B cell (primary cell): ENCODE data around the gene CATSPERB. TPM values are rescaled to one million over a fixed set of nuclear protein-coding genes. Genes with fewer than 3 reads are reported as not detected.

Experiments
- ATAC-seq: fragments of 200-7000 bp; cut with Tn5 transposase; one replicate; pipeline ENCODE4 v1.10.0; 2021; ENCODE audit warnings: low read depth, mild to moderate bottlenecking, moderate number of reproducible peaks, moderate library complexity
- CTCF ChIA-PET: fragments of 350-600 bp; sonication (Branson Sonifier 250); formaldehyde crosslinking; loops from one replicate; lab custom pipeline; 2021; ENCODE audit warnings: antibody characterized with exemption, inconsistent platforms; lab: Charles Lee
- POLR2A ChIA-PET: fragments of 350-600 bp; sonication (Branson Sonifier 250); formaldehyde crosslinking; loops from one replicate; lab custom pipeline; 2021; ENCODE audit warnings: antibody characterized with exemption; lab: Charles Lee
- DNase-seq: peaks from one replicate; pipeline ENCODE4 v3.0.0; 2013
- H2AFZ ChIP-seq: 2 replicates; pipeline ENCODE4 v1.6.1; 2012; ENCODE audit warnings: mild to moderate bottlenecking, low read depth, low read length; ENCODE audit not compliant: insufficient read depth, poor library complexity, severe bottlenecking
- H3K27ac ChIP-seq, 2 donors: 1 replicate in 1 of 2; 2 replicates in 1 of 2; pipeline ENCODE4 v1.5.1; 2012 to 2013; ENCODE audit warnings: low read length in 2 of 2, mild to moderate bottlenecking in 2 of 2, moderate library complexity in 1 of 2
- H3K27me3 ChIP-seq, 4 experiments: fragments of 200-600 bp in 1 of 4; sonication (generic) in 1 of 4; replicated peaks in 1 of 4; 1 replicate in 2 of 4; 2 replicates in 2 of 4; pipeline versions ENCODE4 v1.6.1 to v1.7.0; 2013 to 2016; ENCODE audit warnings: low read length in 3 of 4, mild to moderate bottlenecking in 2 of 4, mixed read lengths in 1 of 4, moderate library complexity in 1 of 4; ENCODE audit not compliant: insufficient read depth in 4 of 4, control insufficient read depth in 3 of 4; ENCODE audit errors: control extremely low read depth in 1 of 4
- H3K36me3 ChIP-seq, 2 experiments: replicated peaks in 1 of 2; 1 replicate in 1 of 2; 2 replicates in 1 of 2; pipeline versions ENCODE4 v1.6.1 to v1.7.1; 2013; ENCODE audit warnings: low read length in 1 of 2; ENCODE audit not compliant: insufficient read depth in 2 of 2, control insufficient read depth in 1 of 2; ENCODE audit errors: control extremely low read depth in 1 of 2, extremely low read depth in 1 of 2
- H3K4me1 ChIP-seq, 2 donors: fragments of 200-600 bp in 1 of 2; sonication (generic) in 1 of 2; 1 replicate in 1 of 2; 2 replicates in 1 of 2; pipeline versions ENCODE4 v1.5.1 to v1.6.1; 2013 to 2017; ENCODE audit warnings: low read length in 2 of 2; ENCODE audit not compliant: control insufficient read depth in 2 of 2, insufficient read depth in 2 of 2
- H3K4me2 ChIP-seq: replicated peaks from 2 replicates; pipeline ENCODE3; 2012; ENCODE audit warnings: mild to moderate bottlenecking, low read depth, low read length; ENCODE audit not compliant: poor library complexity, severe bottlenecking
- H3K4me3 ChIP-seq, 5 experiments: fragments of 200-600 bp in 1 of 5; sonication (generic) in 1 of 5; 1 replicate in 3 of 5; 2 replicates in 2 of 5; pipeline versions ENCODE4 v1.5.1 to v1.7.0; 2011 to 2016; ENCODE audit warnings: low read length in 4 of 5, mild to moderate bottlenecking in 4 of 5, low read depth in 2 of 5, control low read depth in 1 of 5, moderate library complexity in 1 of 5; ENCODE audit not compliant: insufficient read depth in 1 of 5; ENCODE audit errors: control extremely low read depth in 1 of 5, extremely low read depth in 1 of 5
- H3K79me2 ChIP-seq: fragments of 200-600 bp; sonication (generic); one replicate; pipeline ENCODE4 v1.6.0; 2016; ENCODE audit warnings: low read length; ENCODE audit not compliant: control insufficient read depth, insufficient read depth
- H3K9ac ChIP-seq: fragments of 200-600 bp; sonication (generic); 2 replicates; pipeline ENCODE4 v1.6.1; 2017; ENCODE audit warnings: mild to moderate bottlenecking, low read length, moderate library complexity
- H3K9me3 ChIP-seq, 3 donors: one replicate each; pipeline versions ENCODE4 v1.6.1 to v1.7.1; 2013; ENCODE audit warnings: low read length in 2 of 3; ENCODE audit not compliant: control insufficient read depth in 2 of 3, insufficient read depth in 1 of 3; ENCODE audit errors: control extremely low read depth in 1 of 3
- H4K20me1 ChIP-seq: 2 replicates; pipeline ENCODE4 v1.6.0; 2012; ENCODE audit warnings: mild to moderate bottlenecking, low read length; ENCODE audit not compliant: insufficient read depth, control insufficient read depth, poor library complexity, severe bottlenecking
- H3K27ac Mint-ChIP-seq: one replicate; pipeline ENCODE4 v1.8.0; 2021; ENCODE audit warnings: mixed read lengths
- H3K27me3 Mint-ChIP-seq: one replicate; pipeline ENCODE4 v1.8.0; 2021; ENCODE audit warnings: mixed read lengths
- H3K4me1 Mint-ChIP-seq: one replicate; pipeline ENCODE4 v1.8.0; 2021; ENCODE audit warnings: mixed read lengths
- H3K4me3 Mint-ChIP-seq: one replicate; pipeline ENCODE4 v1.8.0; 2021; ENCODE audit warnings: mixed read lengths
- H3K9me3 Mint-ChIP-seq: one replicate; pipeline ENCODE4 v1.8.0; 2022; ENCODE audit warnings: mixed read lengths; ENCODE audit not compliant: insufficient read depth
- EZH2 ChIP-seq: IDR thresholded peaks from 2 replicates; pipeline ENCODE4 v1.6.1; 2012; ENCODE audit warnings: borderline replicate concordance, low read depth, mild to moderate bottlenecking, moderate library complexity, low read length; ENCODE audit not compliant: insufficient read depth, poor library complexity, severe bottlenecking
- WGBS: methylation state at CpG from one replicate; pipeline ENCODE4 v1.1.5; 2013; ENCODE audit warnings: missing lambda C conversion rate; ENCODE audit not compliant: insufficient coverage; 5-methylcytosine and 5-hydroxymethylcytosine counted together
- intact Hi-C: fragments of 100-400 bp; cut with micrococcal nuclease; formaldehyde crosslinking; loops from one replicate; pipeline ENCODE4 v1.10.0; 2022
- polyA plus RNA-seq: library from polyadenylated mRNA; depleted of rRNA; stranded (reverse); fragments of >200 nt; gene quantifications from 2 replicates; pipeline ENCODE4 v1.2.3, GENCODE V29; 2012
- total RNA-seq, 2 donors: library from RNA; stranded (reverse); fragments of 120-200 nt in 1 of 2; gene quantifications; 1 replicate in 1 of 2; 2 replicates in 1 of 2; pipeline versions ENCODE4 v1.2.3 to v1.2.4, GENCODE V29; 2013 to 2022
- TF ChIP-seq, protein P1 (sequence below): fragments of 200-600 bp; IDR thresholded peaks from one replicate; pipeline ENCODE4 v1.8.0; 2022; ENCODE audit warnings: antibody characterized with exemption, mild to moderate bottlenecking

CATSPERB gene
- total and polyA plus RNA-seq, 2 donors (not counting 1 experiment from before 2014, with no cell fraction given) = 0.12 to 0.18 TPM

GRCh38 chr14:91716999-91717398 lies 14.9 kb downstream of the CATSPERB start:
- H3K9ac ChIP-seq = no peak overlapping the region
- Mint-ChIP-seq H3K27me3 (peaks cover 8% of the 10 kb centered on the region), H3K4me1 (no peaks in the 10 kb centered on the region), H3K9me3 (no peaks in the 10 kb centered on the region), H3K4me3 (no peak overlapping the region), H3K27ac (no peak overlapping the region)
- no peaks in the 10 kb centered on the region for H3K9me3 ChIP-seq
- no peaks in the 10 kb centered on the region for H3K4me1 ChIP-seq
- TF ChIP-seq, protein P1, sequence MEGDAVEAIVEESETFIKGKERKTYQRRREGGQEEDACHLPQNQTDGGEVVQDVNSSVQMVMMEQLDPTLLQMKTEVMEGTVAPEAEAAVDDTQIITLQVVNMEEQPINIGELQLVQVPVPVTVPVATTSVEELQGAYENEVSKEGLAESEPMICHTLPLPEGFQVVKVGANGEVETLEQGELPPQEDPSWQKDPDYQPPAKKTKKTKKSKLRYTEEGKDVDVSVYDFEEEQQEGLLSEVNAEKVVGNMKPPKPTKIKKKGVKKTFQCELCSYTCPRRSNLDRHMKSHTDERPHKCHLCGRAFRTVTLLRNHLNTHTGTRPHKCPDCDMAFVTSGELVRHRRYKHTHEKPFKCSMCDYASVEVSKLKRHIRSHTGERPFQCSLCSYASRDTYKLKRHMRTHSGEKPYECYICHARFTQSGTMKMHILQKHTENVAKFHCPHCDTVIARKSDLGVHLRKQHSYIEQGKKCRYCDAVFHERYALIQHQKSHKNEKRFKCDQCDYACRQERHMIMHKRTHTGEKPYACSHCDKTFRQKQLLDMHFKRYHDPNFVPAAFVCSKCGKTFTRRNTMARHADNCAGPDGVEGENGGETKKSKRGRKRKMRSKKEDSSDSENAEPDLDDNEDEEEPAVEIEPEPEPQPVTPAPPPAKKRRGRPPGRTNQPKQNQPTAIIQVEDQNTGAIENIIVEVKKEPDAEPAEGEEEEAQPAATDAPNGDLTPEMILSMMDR = no peak
- no peak for TF ChIP-seq EZH2
- DNase-seq (no peak), ATAC-seq (no peak)
- WGBS = no CpG with 5 or more reads among the region's 1 CpG
- no peaks in the 10 kb centered on the region for H3K36me3 ChIP-seq
- H4K20me1 ChIP-seq = no peaks in the 10 kb centered on the region
- no peak overlapping the region for H3K4me2 ChIP-seq
- H3K79me2 ChIP-seq = no peaks in the 10 kb centered on the region
- H2AFZ ChIP-seq = no peak overlapping the region
- no peak overlapping the region for H3K4me3 ChIP-seq
- POLR2A ChIA-PET = no interaction called here
- H3K27ac ChIP-seq = no peak overlapping the region
- CTCF ChIA-PET = no interaction called here
- intact Hi-C loops = no loop called here
- peaks cover 0 to 3% (median 0%) of the 10 kb centered on the region in 4 experiments for H3K27me3 ChIP-seq

DNA sequence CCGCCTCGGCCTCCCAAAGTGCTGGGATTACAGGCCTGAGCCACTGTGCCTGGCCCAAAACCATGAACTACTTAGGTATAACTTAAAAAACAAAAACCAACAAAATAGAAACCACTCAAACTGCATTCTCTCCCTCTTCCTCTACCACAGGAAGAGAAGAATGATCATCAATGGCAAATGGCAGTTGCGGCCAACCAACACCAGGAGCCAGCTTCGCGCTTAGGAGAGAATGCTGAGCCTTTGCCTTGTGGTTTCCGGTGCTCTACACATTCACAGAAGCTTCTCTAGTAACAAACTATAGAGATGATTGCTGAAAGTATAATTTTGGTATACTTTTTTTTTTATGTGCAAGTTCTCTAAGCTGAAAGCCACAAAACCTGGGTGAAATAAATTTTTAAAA lies 17.1 kb downstream of the CATSPERB start:
- peak; percentile 7 for DNase-seq
- POLR2A ChIA-PET = interaction anchor here (0.6 kb wide), 1 partner anchor 276 kb away, joined by 7 read pairs; no protein-coding TSS in a partner anchor

More for the DNA sequence above, 17.1 kb downstream of the CATSPERB start:
- no peaks in the 10 kb centered on the region for H3K9me3 ChIP-seq
- H3K4me1 ChIP-seq = no peaks in the 10 kb centered on the region
- H3K9me3 Mint-ChIP-seq = no peaks in the 10 kb centered on the region
- no peak overlapping the region for H3K4me3 ChIP-seq
- H3K4me1 Mint-ChIP-seq = no peaks in the 10 kb centered on the region
- H3K4me3 Mint-ChIP-seq = no peak overlapping the region
- no peaks in the 10 kb centered on the region for H4K20me1 ChIP-seq
- peaks cover 12% of the 10 kb centered on the region for H3K27me3 Mint-ChIP-seq
- no peak overlapping the region for H3K4me2 ChIP-seq
- ATAC-seq = no peak
- H3K27ac ChIP-seq = no peak overlapping the region
- WGBS = 88% methylated on average over 2 of the region's 6 CpGs
- H3K27ac Mint-ChIP-seq = no peak overlapping the region
- H3K36me3 ChIP-seq = no peaks in the 10 kb centered on the region
- H3K27me3 ChIP-seq = peaks cover 0 to under 1% (median 0%) of the 10 kb centered on the region in 4 experiments
- CTCF ChIA-PET = no interaction called here
- no peak overlapping the region for H2AFZ ChIP-seq
- no peak for TF ChIP-seq EZH2
- TF ChIP-seq, protein P1 = no peak
- H3K9ac ChIP-seq = no peak overlapping the region
- intact Hi-C loops = no loop called here
- no peaks in the 10 kb centered on the region for H3K79me2 ChIP-seq
